Measurements from ENCODE around the gene MMD.

GRCh38 chr17:55440391-55440790 is 18.8 kb upstream of the MMD start:
- TF ChIP-seq POLR2AphosphoS5 (IDR thresholded peaks at IDR 0.05; ENCODE audit: insufficient read depth in 1 of 2, low read depth in 1 of 2): no peak
- TF ChIP-seq CTCF (IDR thresholded peaks at IDR 0.05): no peak
- TF ChIP-seq POLR2A (IDR thresholded peaks at IDR 0.05): no peak

Data from vagina (tissue), 2 donors.